Ishikawa (cell line): ENCODE results near the gene IGFL2.

Experiments
- CEBPB ChIP-seq: IDR thresholded peaks from 2 replicates; pipeline ENCODE4 v1.6.1; 2012
- CREB1 ChIP-seq: IDR thresholded peaks from 2 replicates; pipeline ENCODE4 v1.6.1; 2012; ENCODE audit warnings: low read depth
- EGR1 ChIP-seq: IDR thresholded peaks from 2 replicates; pipeline ENCODE4 v1.6.1; 2012
- MAX ChIP-seq: IDR thresholded peaks from 2 replicates; pipeline ENCODE4 v1.6.1; 2012
- RAD21 ChIP-seq: IDR thresholded peaks from 2 replicates; pipeline ENCODE4 v1.6.1; 2012; ENCODE audit warnings: low read depth
- TAF1 ChIP-seq: IDR thresholded peaks from 2 replicates; pipeline ENCODE4 v1.6.1; 2012; ENCODE audit warnings: low read depth, mild to moderate bottlenecking
- YY1 ChIP-seq: IDR thresholded peaks from 2 replicates; pipeline ENCODE4 v1.6.1; 2012; ENCODE audit warnings: low read depth
- TF ChIP-seq, protein P1 (sequence below): IDR thresholded peaks from 2 replicates; pipeline ENCODE4 v1.6.1; 2012; ENCODE audit warnings: low read depth, mild to moderate bottlenecking

DNA sequence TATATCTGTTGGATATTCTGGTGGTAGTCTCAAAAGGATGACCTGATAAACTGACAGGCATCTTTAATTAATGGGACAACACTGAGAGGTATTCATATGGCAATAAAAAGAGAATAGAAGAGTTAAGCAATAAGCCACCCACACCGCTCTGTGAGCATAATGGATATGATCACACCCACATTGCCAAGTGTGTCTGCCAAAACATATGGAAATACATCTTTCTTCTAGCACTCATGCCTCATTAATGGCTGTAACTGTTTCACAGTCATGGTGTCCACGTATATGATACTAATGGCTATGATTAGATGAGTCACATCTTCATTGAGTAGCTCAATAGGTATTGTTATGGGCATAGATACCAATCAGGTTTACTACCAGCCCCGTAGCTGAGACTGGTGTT, 36.7 kb upstream of the IGFL2 start:
- TF ChIP-seq CREB1: no peak
- TF ChIP-seq EGR1: no peak
- no peak for TF ChIP-seq TAF1
- TF ChIP-seq YY1: no peak
- no peak for TF ChIP-seq RAD21
- TF ChIP-seq MAX: no peak
- TF ChIP-seq CEBPB: no peak
- TF ChIP-seq, protein P1, sequence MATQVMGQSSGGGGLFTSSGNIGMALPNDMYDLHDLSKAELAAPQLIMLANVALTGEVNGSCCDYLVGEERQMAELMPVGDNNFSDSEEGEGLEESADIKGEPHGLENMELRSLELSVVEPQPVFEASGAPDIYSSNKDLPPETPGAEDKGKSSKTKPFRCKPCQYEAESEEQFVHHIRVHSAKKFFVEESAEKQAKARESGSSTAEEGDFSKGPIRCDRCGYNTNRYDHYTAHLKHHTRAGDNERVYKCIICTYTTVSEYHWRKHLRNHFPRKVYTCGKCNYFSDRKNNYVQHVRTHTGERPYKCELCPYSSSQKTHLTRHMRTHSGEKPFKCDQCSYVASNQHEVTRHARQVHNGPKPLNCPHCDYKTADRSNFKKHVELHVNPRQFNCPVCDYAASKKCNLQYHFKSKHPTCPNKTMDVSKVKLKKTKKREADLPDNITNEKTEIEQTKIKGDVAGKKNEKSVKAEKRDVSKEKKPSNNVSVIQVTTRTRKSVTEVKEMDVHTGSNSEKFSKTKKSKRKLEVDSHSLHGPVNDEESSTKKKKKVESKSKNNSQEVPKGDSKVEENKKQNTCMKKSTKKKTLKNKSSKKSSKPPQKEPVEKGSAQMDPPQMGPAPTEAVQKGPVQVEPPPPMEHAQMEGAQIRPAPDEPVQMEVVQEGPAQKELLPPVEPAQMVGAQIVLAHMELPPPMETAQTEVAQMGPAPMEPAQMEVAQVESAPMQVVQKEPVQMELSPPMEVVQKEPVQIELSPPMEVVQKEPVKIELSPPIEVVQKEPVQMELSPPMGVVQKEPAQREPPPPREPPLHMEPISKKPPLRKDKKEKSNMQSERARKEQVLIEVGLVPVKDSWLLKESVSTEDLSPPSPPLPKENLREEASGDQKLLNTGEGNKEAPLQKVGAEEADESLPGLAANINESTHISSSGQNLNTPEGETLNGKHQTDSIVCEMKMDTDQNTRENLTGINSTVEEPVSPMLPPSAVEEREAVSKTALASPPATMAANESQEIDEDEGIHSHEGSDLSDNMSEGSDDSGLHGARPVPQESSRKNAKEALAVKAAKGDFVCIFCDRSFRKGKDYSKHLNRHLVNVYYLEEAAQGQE: no peak
